HepG2 (cell line): ENCODE results near the gene ALOX5. TPM values are rescaled to one million over a fixed set of nuclear protein-coding genes. Genes with fewer than 3 reads are reported as not detected.

Source experiments
- ATAC-seq: fragments of 200-7000 bp; cut with Tn5 transposase; 3 replicates; pipeline ENCODE4 v1.9.1; 2020; ENCODE audit warnings: mild to moderate bottlenecking, moderate library complexity
- BruUV-seq: library from RNA; stranded (reverse); fragments of 400-500 nt; replicated peaks from 2 replicates; lab custom pipeline; 2021; lab: Mats Ljungman, UMichigan
- CTCF ChIA-PET: fragments of 300-600 bp; formaldehyde crosslinking; extraction: SDS; loops from one replicate; lab custom pipeline; 2021; ENCODE audit warnings: low total read pairs, inconsistent platforms, low intra/inter-chr PET ratio; lab: Yijun Ruan, JAX
- POLR2A ChIA-PET: fragments of 350-600 bp; sonication (Branson Sonifier 250); formaldehyde crosslinking; loops from one replicate; lab custom pipeline; 2020; ENCODE audit warnings: antibody characterized with exemption, inconsistent platforms; lab: Yijun Ruan, JAX
- DNase-seq: peaks from one replicate; pipeline ENCODE4 v3.0.0-alpha.2; 2015; ENCODE audit warnings: low spot score
- FAIRE-seq: peaks from 3 replicates; lab custom pipeline; 2011; peaks lifted over from hg19 to GRCh38; lab: Jason Lieb, UNC
- H2AFZ ChIP-seq: one replicate; pipeline ENCODE4 v1.6.1; 2011; ENCODE audit warnings: low read length, inconsistent platforms
- H3K27ac ChIP-seq: fragments of 300-600 bp; 3 replicates; pipeline ENCODE4 v1.8.0; 2011; ENCODE audit warnings: mixed run types, mild to moderate bottlenecking, mixed read lengths, low read length, inconsistent platforms; ENCODE audit not compliant: insufficient read depth; ENCODE audit errors: extremely low read length
- H3K27me3 ChIP-seq, 2 experiments: fragments of 200-600 bp in 1 of 2; 2 replicates in 1 of 2; 3 replicates in 1 of 2; pipeline versions ENCODE4 v1.6.0 to v1.8.0; 2011; ENCODE audit warnings: low read length in 2 of 2, mild to moderate bottlenecking in 2 of 2, moderate library complexity in 2 of 2, inconsistent platforms in 1 of 2; ENCODE audit not compliant: insufficient read depth in 2 of 2, control insufficient read depth in 1 of 2
- H3K36me3 ChIP-seq, 2 experiments: fragments of 200-600 bp in 1 of 2; replicated peaks in 1 of 2; 2 replicates in 1 of 2; 3 replicates in 1 of 2; pipeline versions ENCODE4 v1.5.1 to v1.8.0; 2011; ENCODE audit warnings: low read length in 2 of 2, inconsistent platforms in 1 of 2; ENCODE audit not compliant: insufficient read depth in 2 of 2, control insufficient read depth in 1 of 2
- H3K4me1 ChIP-seq: 2 replicates; pipeline ENCODE4 v1.5.1; 2012; ENCODE audit warnings: low read length, inconsistent platforms; ENCODE audit not compliant: insufficient read depth
- H3K4me2 ChIP-seq: 2 replicates; pipeline ENCODE4 v1.6.0; 2011; ENCODE audit warnings: low read depth, low read length, inconsistent platforms
- H3K4me3 ChIP-seq, 3 experiments: fragments of 200-600 bp in 1 of 3; sonication (generic), shearing (Covaris generic) in 1 of 3; replicated peaks in 1 of 3; 2 replicates each; pipeline ENCODE4 v1.5.1; 2011 to 2016; ENCODE audit warnings: low read length in 3 of 3, inconsistent platforms in 2 of 3, low read depth in 2 of 3, mild to moderate bottlenecking in 2 of 3, control low read depth in 1 of 3, mixed read lengths in 1 of 3; ENCODE audit not compliant: insufficient read depth in 1 of 3
- H3K79me2 ChIP-seq: one replicate; pipeline ENCODE4 v1.6.1; 2011; ENCODE audit warnings: low read length, inconsistent platforms; ENCODE audit not compliant: insufficient read depth
- H3K9ac ChIP-seq: 2 replicates; pipeline ENCODE4 v1.6.0; 2011; ENCODE audit warnings: mild to moderate bottlenecking, low read depth, low read length, inconsistent platforms; ENCODE audit not compliant: insufficient read depth
- H3K9me3 ChIP-seq: 2 replicates; pipeline ENCODE4 v1.5.1; 2012; ENCODE audit warnings: mild to moderate bottlenecking, low read length
- H4K20me1 ChIP-seq: 2 replicates; pipeline ENCODE4 v1.6.0; 2011; ENCODE audit warnings: inconsistent platforms, mild to moderate bottlenecking, low read length, moderate library complexity; ENCODE audit not compliant: insufficient read depth
- ATM ChIP-seq: fragments of 450-650 bp; IDR thresholded peaks from 2 replicates; pipeline ENCODE4 v1.7.1; 2017; ENCODE audit warnings: mild to moderate bottlenecking, borderline replicate concordance
- ERF ChIP-seq: IDR thresholded peaks from 2 replicates; pipeline ENCODE4 v1.6.1; 2018; ENCODE audit warnings: missing biosample characterization, missing genetic modification reagents
- GTF2F1 ChIP-seq: fragments of 150-350 bp; IDR thresholded peaks from 2 replicates; pipeline ENCODE4 v1.6.1; 2014; ENCODE audit warnings: low read length
- HMG20A ChIP-seq: IDR thresholded peaks from 2 replicates; pipeline ENCODE4 v1.6.1; 2016; ENCODE audit warnings: borderline replicate concordance
- JUND ChIP-seq: sonication (generic); formaldehyde crosslinking; IDR thresholded peaks from 2 replicates; pipeline ENCODE4 v1.8.0; 2022; ENCODE audit warnings: mild to moderate bottlenecking, missing genetic modification reagents
- KDM1A ChIP-seq: IDR thresholded peaks from 2 replicates; pipeline ENCODE4 v1.6.1; 2016; ENCODE audit warnings: missing compliant biosample characterization
- KDM4B ChIP-seq: sonication (generic); formaldehyde crosslinking; IDR thresholded peaks from 2 replicates; pipeline ENCODE4 v1.4.0; 2020; ENCODE audit warnings: missing genetic modification reagents
- NCOA5 ChIP-seq: sonication (generic); formaldehyde crosslinking; IDR thresholded peaks from 2 replicates; pipeline ENCODE4 v1.4.0; 2020; ENCODE audit warnings: missing genetic modification reagents
- PHF21A ChIP-seq: sonication (generic); formaldehyde crosslinking; IDR thresholded peaks from 2 replicates; pipeline ENCODE4 v1.5.0; 2020; ENCODE audit warnings: mild to moderate bottlenecking, missing genetic modification reagents
- POLR2AphosphoS5 ChIP-seq: IDR thresholded peaks from 2 replicates; pipeline ENCODE4 v1.6.1; 2012; ENCODE audit warnings: low read depth, low read length
- RARG ChIP-seq: sonication (generic); formaldehyde crosslinking; IDR thresholded peaks from 2 replicates; pipeline ENCODE4 v1.4.0; 2020; ENCODE audit warnings: low read depth, mild to moderate bottlenecking, missing genetic modification reagents
- TMF1 ChIP-seq: sonication (generic); formaldehyde crosslinking; IDR thresholded peaks from 2 replicates; pipeline ENCODE4 v1.8.1; 2022; ENCODE audit warnings: low read depth, missing genetic modification reagents
- ZFP37 ChIP-seq: sonication (generic); formaldehyde crosslinking; IDR thresholded peaks from 2 replicates; pipeline ENCODE4 v1.4.0; 2020; ENCODE audit warnings: missing genetic modification reagents, borderline replicate concordance
- ZNF264 ChIP-seq: sonication (generic); formaldehyde crosslinking; IDR thresholded peaks from 2 replicates; pipeline ENCODE4 v1.4.0; 2020; ENCODE audit warnings: missing genetic modification reagents
- WGBS: methylation state at CpG from one replicate; pipeline ENCODE4 v1.1.6; 2017; ENCODE audit warnings: low lambda C conversion rate; 5-methylcytosine and 5-hydroxymethylcytosine counted together
- in situ Hi-C: cut with HindIII; loops from 2 replicates; pipeline ENCODE4 v1.10.0; 2017; ENCODE audit warnings: low pct_unique_long_range_greater_than_20kb; ENCODE audit not compliant: extremely low pct_ligation_motif_present
- intact Hi-C: fragments of 100-400 bp; cut with micrococcal nuclease; formaldehyde crosslinking; loops from one replicate; pipeline ENCODE4 v1.10.0; 2022; ENCODE audit not compliant: unreplicated experiment
- polyA plus RNA-seq, 8 experiments: library from polyadenylated mRNA; depleted of rRNA in 3 of 8; stranded (reverse) in 7 of 8; unstranded in 1 of 8; fragments of >200 nt; fragmentation: Illumina TruSeq in 4 of 8; extraction: Trizol in 4 of 8; gene quantifications; 2 replicates each; pipeline versions ENCODE4 v1.2.1 to v1.2.3, GENCODE V29; 2011 to 2016; ENCODE audit warnings: low read depth in 4 of 8, missing spikeins in 1 of 8, mixed read lengths in 1 of 8; ENCODE audit not compliant: insufficient read depth in 1 of 8
- total RNA-seq, 5 experiments: library from RNA; depleted of rRNA; stranded (reverse); fragments of >200 nt; fragmentation: Illumina TruSeq; extraction: Trizol; gene quantifications; 2 replicates each; pipeline ENCODE4 v1.2.3, GENCODE V29; 2016; ENCODE audit warnings: low read depth in 1 of 5
- TF ChIP-seq, protein P1 (sequence below): sonication (generic); formaldehyde crosslinking; conservative IDR thresholded peaks from 2 replicates; pipeline ENCODE4 v1.4.0; 2020; ENCODE audit warnings: missing genetic modification reagents
- TF ChIP-seq, protein P2 (sequence below): IDR thresholded peaks from 2 replicates; pipeline ENCODE4 v1.6.1; 2018; ENCODE audit warnings: missing genetic modification reagents

ALOX5 gene
- total and polyA plus RNA-seq, 2 of the 13 experiments (the other 11 are each of a cell fraction or from before 2014, with no cell fraction given): 0.04 TPM; not detected in 1

DNA sequence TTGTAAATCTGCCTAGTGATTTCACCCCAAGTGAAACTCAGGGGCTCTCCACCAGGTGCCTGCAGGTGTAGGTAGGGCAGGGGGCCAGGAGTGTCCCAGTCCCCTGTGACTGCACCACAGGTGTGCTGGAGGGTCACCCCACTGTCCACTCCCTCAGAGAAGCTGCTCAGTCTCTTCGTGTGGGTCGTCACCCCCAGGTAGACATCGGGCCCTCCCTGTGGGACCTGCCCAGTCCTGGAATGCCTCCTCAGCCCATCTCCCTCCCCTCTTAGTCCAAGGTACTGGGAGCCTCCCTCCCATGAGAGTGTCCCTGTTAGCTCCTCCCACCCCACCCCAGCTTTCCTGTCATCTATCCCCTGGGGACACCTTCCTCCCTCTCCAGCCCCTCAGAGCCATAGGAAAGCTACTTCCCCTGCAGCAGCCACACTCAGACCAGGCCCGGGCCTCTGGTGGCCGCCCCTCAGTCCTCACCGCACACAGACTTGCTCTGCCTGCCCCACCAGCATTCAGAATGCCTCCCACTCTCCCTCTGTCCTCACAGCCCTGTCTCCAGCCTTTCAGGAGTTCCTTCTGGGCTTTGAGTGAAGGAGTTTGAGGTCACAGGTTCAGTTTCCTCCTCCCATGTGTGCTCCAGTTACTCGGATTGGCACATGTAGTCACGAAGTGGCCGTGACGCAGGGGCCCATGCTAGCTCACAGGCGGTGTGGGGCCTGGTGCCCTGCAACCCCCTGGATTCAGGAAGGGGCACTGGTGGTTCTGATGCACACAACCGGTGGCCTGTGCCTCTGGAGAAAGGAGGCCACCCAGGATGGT, 5.1 kb downstream of the ALOX5 start:
- no peaks in the 10 kb centered on the region for H3K36me3 ChIP-seq
- 16% methylated on average over 8 of the region's 12 CpGs for WGBS
- in situ Hi-C loops (no loop called here), intact Hi-C loops (no loop called here)
- CTCF ChIA-PET: no interaction called here
- POLR2A ChIA-PET: no interaction called here
- DNase-seq (no peak), ATAC-seq (no peak; the same call in 2 of the 3 replicates), FAIRE-seq (no peak)
- H3K27ac ChIP-seq: no peak overlapping the region
- H3K4me3 ChIP-seq: no peak overlapping the region
- H3K79me2 ChIP-seq: no peaks in the 10 kb centered on the region
- peaks cover 5 to 44% of the 10 kb centered on the region in 2 experiments for H3K27me3 ChIP-seq
- no peaks in the 10 kb centered on the region for H4K20me1 ChIP-seq
- TF ChIP-seq ZFP37 (CRISPR knock-in tag): no peak
- TF ChIP-seq KDM1A (CRISPR knock-in tag): no peak
- no peak for TF ChIP-seq POLR2AphosphoS5
- no peak for TF ChIP-seq RARG (CRISPR knock-in tag)
- no peak for TF ChIP-seq GTF2F1
- TF ChIP-seq HMG20A (CRISPR knock-in tag): no peak
- no peak for TF ChIP-seq KDM4B (CRISPR knock-in tag)
- no peak for TF ChIP-seq JUND (CRISPR knock-in tag)
- TF ChIP-seq, protein P1, sequence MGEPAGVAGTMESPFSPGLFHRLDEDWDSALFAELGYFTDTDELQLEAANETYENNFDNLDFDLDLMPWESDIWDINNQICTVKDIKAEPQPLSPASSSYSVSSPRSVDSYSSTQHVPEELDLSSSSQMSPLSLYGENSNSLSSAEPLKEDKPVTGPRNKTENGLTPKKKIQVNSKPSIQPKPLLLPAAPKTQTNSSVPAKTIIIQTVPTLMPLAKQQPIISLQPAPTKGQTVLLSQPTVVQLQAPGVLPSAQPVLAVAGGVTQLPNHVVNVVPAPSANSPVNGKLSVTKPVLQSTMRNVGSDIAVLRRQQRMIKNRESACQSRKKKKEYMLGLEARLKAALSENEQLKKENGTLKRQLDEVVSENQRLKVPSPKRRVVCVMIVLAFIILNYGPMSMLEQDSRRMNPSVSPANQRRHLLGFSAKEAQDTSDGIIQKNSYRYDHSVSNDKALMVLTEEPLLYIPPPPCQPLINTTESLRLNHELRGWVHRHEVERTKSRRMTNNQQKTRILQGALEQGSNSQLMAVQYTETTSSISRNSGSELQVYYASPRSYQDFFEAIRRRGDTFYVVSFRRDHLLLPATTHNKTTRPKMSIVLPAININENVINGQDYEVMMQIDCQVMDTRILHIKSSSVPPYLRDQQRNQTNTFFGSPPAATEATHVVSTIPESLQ (CRISPR knock-in tag): no peak
- no peak for TF ChIP-seq ERF (CRISPR knock-in tag)
- TF ChIP-seq ZNF264 (CRISPR knock-in tag): no peak
- TF ChIP-seq TMF1: no peak
- TF ChIP-seq, protein P2, sequence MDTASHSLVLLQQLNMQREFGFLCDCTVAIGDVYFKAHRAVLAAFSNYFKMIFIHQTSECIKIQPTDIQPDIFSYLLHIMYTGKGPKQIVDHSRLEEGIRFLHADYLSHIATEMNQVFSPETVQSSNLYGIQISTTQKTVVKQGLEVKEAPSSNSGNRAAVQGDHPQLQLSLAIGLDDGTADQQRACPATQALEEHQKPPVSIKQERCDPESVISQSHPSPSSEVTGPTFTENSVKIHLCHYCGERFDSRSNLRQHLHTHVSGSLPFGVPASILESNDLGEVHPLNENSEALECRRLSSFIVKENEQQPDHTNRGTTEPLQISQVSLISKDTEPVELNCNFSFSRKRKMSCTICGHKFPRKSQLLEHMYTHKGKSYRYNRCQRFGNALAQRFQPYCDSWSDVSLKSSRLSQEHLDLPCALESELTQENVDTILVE (CRISPR knock-in tag): no peak
- TF ChIP-seq ATM: no peak
- TF ChIP-seq NCOA5 (CRISPR knock-in tag): no peak
- no peak for TF ChIP-seq PHF21A (CRISPR knock-in tag)
- no peak overlapping the region for H3K9ac ChIP-seq
- no peak overlapping the region for H3K4me2 ChIP-seq
- BruUV-seq: no TSS peak
- H2AFZ ChIP-seq: no peak overlapping the region
- H3K9me3 ChIP-seq: no peaks in the 10 kb centered on the region
- no peaks in the 10 kb centered on the region; the same call in 1 of the 2 replicates for H3K4me1 ChIP-seq
